Measurements from ENCODE around the gene HOXC9. TPM values are rescaled to one million over a fixed set of nuclear protein-coding genes. Genes with fewer than 3 reads are reported as not detected.

HOXC9 gene
- polyA plus RNA-seq, 1 donor = 25.2 TPM

- DNase-seq = no peak
These were observed 12.9 kb downstream of the HOXC9 start for GRCh38 chr12:54012631-54013409.

DNA sequence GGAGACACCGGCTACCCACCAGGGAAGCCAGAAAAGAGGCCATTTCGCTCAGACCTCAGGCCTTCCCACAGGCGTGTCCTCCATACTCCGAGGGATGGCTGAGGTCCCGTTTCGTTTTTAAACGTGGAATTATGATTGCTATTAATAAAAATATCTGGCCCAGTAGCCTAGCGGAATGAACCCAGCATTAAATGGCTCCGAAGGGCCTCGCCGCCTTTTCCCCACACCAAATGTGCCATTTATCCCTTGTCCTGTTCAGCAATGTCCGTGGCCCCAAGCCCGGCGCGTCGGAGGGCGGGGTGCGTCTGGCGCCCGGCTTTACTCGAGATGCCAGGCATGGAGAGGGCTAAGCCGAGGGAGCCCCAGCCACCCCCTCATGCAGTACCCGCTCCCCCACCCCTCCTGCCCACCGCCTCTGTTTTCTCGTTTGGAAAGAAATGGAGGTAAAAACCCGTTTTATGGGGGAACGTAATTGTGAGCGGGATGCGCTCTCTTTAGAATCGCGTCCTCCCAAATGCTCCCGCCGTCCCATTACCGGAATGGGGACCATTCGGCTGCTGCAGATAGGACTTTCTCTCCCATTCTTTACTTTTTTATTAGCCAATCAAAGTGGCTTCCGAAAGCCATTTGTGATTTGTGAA lies 14.5 kb downstream of the HOXC9 start:
- DNase-seq = no peak

DNA sequence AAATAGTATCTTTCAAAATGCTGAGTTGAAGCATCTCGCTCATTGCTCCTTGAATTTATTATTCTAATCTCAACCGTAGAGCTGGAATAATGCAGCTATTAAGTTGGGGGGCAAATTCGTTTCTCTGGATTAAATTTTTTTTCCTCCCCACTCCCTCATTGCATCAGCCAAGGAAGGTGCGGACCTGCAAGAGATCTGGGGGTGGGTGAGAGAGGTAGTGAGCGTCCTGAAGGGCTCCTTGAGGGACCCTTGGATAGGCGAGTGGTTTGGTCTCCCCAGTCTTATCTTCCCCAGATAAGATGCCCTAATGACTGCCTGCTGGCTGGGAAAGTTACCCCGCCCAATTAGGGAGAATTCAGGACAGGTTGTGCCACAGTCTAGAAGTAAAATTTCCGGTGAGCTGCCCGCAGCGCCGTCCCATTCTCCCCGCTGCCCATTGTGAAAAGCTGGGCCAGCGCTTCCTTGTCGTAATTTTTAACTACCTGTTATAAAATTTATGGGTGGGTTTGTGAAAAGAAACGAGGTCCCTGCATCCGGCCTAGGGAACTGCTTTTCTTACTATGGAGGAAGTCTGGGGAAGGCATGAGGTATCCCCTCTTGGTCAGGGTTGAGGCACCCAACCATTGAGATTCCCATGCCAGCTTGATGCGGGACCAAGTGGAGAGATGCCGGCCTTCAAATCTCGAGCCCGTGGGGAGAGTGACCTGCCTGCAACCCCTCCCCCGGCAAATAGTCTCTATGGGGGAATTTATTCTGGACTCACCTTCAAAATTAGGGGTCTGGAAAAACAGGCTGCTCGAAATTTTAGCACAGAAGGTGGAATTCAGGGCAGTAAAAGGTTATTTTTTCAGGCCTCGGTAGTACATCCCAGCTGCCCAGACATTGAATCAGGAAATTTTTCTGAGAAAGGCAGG lies 15.3 kb downstream of the HOXC9 start:
- DNase-seq = no peak

- DNase-seq = no peak
These were observed 16.1 kb downstream of the HOXC9 start for GRCh38 chr12:54016051-54016450.

GRCh38 chr12:54016478-54016964 lies 16.6 kb downstream of the HOXC9 start:
- peak; percentile 92 for DNase-seq

DNA sequence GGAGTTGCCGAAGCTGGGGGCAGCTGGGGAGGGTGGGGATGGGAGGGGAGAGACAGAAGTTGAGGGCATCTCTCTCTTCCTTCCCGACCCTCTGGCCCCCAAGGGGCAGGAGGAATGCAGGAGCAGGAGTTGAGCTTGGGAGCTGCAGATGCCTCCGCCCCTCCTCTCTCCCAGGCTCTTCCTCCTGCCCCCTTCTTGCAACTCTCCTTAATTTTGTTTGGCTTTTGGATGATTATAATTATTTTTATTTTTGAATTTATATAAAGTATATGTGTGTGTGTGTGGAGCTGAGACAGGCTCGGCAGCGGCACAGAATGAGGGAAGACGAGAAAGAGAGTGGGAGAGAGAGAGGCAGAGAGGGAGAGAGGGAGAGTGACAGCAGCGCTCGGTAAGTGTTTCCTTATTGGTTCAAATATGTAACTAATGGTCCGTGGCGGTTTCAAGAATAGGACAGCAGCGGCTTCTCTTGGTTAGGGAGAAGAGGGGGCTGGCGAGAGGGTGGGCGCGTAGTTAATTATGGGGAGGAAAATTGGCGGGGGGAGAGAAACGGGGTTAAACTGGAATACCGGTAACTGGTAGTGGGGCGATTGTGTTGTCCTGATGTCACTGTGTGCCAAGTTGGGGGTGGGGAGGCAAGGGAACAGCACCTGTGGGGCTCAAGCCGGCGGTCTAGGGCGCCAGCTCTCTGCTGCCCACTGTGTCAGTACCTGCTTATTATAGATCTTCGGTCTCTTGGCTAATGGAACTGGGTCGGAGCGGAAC lies 17.2 kb downstream of the HOXC9 start:
- no peak for DNase-seq

DNA sequence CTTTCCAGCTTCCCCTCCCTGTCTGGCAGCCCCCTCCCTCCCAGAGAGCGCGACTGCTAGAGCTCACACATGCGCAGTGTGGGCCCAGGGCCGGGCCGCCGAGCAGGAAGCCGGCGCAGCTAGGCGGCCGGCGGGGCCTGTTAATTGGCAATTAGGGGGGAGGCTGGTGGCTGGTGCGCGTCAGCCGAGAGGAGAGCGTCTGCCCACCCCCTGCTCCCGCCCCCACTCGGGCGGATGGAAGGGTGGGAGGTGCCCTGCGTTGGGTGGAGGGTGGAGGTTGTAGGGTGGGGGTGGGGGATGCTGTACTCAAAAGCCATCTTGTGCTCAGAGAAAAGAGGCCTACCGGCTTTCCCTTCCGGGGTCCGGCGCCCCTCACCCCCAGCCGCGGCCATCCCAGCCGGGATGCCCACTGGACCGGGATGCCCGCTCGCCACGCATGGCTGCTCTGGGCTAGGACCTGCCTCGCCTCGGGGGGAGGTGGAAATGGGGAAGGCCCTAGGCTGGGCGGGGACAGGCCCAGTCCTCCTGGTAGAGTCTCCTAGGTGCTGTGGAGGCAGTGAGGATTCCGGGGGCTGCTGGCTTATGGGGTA lies 18.0 kb downstream of the HOXC9 start:
- DNase-seq = peak; percentile 89

DNA sequence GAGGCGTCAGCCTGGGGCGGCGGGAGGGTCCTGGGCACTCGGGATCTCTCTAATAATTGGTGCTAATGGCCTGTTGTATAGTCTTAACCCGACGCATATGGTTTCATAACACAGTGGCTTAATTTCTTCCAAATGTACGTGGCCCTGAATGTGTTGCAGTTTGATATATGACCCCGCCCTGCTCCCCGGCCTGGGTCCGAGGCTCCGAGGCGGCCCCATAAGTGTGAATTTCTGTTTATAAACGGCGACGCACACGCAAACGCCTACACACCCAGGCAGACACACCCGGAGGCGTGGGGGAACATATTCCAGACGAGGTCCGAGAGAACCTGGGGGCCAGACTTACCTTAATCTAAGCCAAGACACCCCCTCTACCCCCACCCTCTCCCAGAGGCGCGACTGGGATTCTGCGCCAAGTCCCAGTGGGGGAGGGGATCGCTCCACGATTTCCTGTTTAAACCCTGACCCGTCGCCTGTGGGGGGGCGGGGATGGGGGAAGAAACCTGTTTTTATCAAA lies 18.6 kb downstream of the HOXC9 start:
- no peak for DNase-seq

- DNase-seq = no peak
These were observed 19.3 kb downstream of the HOXC9 start for GRCh38 chr12:54019091-54019811.

GRCh38 chr12:54019924-54020590 lies 20.1 kb downstream of the HOXC9 start:
- DNase-seq = no peak

DNA sequence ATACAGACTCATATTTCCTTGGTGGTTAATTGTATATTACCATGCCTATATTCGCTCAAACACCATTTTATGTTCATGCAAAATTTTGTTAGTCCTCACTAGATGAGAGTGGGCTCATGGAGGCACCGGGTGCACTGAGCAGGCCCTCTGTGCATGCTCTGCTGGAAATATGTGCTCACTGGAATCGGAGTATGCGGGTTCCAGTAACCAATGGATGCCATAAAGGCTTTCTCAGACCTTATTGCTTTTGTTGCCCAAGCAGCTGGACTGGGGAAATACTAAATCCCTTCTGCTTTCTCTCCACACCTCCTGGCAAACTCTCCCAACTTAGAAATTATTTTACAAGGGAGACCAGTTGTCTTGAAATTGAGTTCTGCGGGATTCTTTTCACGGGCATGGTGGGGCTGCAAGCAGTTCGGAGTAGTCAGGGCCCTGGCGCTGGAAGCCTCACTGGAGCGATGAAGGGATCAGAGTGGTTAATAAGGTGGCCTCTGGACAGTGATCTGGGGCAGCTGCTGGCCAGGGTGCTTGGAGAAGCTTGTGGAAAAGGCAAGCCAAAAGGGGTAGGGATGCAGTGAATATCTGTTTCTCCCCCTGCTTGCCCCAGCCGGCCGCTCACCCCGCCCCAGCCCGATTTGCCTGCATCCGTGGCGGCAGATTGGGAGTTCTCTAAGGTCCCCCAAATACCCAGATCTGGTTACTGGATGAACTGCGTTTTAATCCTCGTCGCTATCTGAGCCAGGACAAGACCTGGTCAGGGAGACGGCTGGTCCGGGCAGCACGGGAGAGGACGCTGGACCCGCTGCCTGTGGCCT lies 20.8 kb downstream of the HOXC9 start:
- DNase-seq = no peak

DNA sequence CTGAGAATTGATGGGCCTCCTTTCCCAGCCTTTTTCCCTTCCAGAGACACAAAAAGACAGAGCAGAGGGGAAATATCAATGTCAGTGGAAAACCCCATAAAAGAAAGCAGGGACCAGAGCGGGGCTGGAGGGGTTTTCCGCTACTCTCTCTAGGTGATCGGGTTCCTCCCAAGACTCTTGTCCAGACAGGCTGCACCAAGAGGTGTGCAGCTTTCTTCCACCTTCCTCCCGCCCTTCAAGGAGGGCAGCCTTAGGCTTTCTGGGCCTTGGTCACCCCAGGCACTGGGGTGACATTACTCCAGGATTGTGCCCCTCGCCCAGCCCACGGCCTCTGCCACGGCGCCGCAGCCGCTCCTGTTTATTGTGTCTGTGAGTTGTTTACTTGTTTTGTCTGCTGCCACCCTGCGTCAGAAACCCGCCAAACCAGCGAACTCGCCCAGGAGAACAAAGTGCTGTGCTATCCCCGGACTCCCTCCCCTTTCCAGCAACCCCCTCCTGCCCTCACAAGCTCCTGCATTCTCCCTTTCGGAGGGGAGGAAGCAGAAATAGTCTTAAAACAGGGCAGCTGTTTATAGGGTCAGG lies 21.6 kb downstream of the HOXC9 start:
- DNase-seq = no peak

GRCh38 chr12:54022960-54023884 lies 23.3 kb downstream of the HOXC9 start:
- DNase-seq = no peak

- no peak for DNase-seq
These were observed 24.2 kb downstream of the HOXC9 start for GRCh38 chr12:54024127-54024526.

DNA sequence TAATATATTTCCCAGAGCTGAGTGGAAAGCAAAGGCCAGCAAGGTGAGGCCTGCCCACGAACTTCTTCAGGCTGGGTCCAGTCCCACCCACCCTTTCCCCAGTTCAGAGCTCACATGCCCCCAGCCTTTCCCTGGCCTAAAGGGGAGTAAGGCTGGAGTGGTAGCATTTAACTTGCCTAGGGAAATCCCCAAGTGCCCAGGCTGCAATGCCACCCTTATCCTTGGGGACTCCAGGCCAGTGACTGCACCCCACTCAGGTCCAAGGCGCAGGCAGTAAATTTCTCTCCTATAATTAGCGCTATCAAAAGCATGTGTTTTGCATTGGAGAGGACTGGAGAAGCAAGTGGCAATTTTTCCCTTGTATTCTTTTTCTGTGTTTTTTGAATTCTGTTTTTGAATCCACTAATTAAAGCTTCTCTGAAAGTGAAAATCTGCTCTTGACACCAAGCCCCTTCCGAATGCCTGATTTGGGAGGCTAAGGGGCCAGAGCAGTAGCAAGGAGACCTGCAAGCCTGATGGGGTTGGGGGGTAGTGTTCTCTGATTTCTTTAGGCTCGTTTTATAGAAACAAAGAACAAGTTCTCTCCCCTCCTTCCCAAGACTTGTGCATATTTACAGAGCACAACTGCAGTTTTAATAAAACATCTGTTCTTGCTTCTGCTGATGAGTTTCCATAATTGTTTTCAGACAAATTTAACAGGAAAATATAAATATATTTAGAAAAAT lies 24.8 kb downstream of the HOXC9 start:
- DNase-seq = no peak

DNA sequence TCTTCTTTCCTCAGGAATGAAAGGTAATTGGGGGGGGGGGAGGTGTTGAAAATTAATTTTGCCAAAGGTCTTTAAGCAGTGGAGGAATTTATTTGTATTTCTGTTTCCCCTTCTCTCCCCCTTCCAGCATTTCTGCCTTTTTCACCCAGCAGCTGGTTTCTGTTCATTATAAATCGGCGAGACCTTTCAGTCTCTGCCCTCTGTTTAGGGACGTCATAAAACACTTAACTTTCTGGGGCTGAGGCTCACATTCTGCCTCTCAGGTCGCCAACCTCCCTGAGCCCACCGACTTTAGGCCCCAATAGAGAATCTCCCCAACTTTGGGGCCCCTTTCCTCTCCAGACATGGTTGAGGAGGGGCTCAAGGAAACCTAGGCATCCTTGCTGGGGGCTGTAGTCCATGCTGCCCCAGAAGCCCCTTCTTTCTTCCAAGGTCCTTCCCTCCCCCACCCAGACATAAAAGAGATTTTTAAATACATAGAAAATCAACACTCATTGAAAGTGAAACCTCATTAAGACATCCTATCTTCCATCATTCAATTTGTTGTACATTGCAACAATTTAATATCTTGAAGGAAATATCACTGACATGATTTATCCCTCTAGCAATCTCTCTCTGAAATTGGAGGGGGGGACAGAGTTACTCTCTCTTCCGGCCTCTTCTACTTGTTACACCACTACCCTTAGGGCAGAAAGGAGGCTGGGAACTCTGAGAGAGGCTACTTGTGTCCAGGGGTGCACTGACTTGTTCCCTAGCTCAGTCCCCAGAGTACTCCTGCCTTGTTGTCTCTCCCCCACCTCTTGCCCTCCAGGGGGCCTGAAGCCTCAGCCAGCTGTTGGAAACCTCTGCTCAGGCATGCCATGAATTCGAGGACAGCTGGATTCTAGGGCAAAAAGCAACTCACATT lies 25.8 kb downstream of the HOXC9 start:
- DNase-seq = no peak

Data from left kidney (tissue), 2 donors.